Measurements from ENCODE around the gene RAI1. TPM values are rescaled to one million over a fixed set of nuclear protein-coding genes. Genes with fewer than 3 reads are reported as not detected.

The RAI1 gene
- total and polyA plus RNA-seq, 10 donors, result 5.4 to 61.9 (median 35.2) TPM

DNA sequence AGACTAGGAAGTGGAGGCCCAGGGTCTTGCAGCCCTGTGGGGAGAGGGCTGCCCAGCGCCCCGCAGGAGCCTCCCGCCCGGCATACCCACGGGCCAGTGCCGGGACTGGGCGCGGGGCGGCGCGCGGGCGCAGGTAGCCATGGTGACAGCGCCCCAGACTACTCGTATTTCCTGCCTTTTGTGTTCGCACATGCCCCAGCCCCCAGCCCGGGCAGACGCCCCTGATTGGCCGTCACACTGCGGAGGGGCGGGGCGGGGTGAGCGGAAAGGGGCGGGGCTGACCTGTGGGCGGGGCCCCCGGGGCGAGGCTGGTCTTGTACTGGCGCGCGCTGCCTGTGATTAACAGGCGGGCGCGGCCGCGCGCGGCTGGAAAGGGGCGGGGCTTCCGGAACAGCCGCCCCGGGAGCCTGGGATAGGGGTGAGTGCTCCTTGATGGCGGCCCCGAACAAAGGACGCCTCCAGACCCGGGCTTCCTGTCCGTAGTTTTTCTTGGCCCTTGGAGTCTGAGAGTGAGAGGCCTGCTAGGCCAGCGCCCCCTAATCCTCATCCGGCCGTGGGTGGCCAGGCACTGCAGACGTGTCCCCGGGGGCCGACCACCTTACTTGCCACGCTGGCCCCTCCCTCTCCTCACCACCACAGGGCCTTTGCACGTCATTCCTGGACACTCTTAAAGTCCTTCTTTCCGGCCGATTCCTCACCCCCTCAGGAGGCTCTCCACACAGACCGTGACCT, 71.0 kb downstream of the RAI1 start:
- TF ChIP-seq POLR2AphosphoS5 (IDR thresholded peaks at IDR 0.05) (peak; percentile 48 to 85 (median 81)), POLR2A (IDR thresholded peaks at IDR 0.05) (peak in 1 of 3 donors; percentile 18)
- TF ChIP-seq, protein P1, sequence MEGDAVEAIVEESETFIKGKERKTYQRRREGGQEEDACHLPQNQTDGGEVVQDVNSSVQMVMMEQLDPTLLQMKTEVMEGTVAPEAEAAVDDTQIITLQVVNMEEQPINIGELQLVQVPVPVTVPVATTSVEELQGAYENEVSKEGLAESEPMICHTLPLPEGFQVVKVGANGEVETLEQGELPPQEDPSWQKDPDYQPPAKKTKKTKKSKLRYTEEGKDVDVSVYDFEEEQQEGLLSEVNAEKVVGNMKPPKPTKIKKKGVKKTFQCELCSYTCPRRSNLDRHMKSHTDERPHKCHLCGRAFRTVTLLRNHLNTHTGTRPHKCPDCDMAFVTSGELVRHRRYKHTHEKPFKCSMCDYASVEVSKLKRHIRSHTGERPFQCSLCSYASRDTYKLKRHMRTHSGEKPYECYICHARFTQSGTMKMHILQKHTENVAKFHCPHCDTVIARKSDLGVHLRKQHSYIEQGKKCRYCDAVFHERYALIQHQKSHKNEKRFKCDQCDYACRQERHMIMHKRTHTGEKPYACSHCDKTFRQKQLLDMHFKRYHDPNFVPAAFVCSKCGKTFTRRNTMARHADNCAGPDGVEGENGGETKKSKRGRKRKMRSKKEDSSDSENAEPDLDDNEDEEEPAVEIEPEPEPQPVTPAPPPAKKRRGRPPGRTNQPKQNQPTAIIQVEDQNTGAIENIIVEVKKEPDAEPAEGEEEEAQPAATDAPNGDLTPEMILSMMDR (IDR thresholded peaks at IDR 0.05 in 8 of 11, conservative IDR thresholded peaks at IDR 0.05 in 3 of 11), result peak; percentile 10 to 68 (median 49)
- WGBS, 5 donors, result 3 to 6% (median 4%) methylated on average over 33 to 57 of the region's 57 CpGs
- Histone ChIP-seq H3K4me1 (peaks cover 46 to 97% (median 81%) of the 10 kb centered on the region in 6 donors), H3K27ac (peak overlapping the region; percentile 78 to 93 (median 88)), H3K4me3 (peak overlapping the region; percentile 32 to 78 (median 47)), H3K27me3 (replicated peaks in 1 of 7) (no peaks in the 10 kb centered on the region), H3K9me3 (no peaks in the 10 kb centered on the region), H3K36me3 (no peaks in the 10 kb centered on the region)
- intact Hi-C loops (cut with DNase I; ENCODE audit: low total_unique reads), result no loop called here
- peak; percentile 99 for DNase-seq

DNA sequence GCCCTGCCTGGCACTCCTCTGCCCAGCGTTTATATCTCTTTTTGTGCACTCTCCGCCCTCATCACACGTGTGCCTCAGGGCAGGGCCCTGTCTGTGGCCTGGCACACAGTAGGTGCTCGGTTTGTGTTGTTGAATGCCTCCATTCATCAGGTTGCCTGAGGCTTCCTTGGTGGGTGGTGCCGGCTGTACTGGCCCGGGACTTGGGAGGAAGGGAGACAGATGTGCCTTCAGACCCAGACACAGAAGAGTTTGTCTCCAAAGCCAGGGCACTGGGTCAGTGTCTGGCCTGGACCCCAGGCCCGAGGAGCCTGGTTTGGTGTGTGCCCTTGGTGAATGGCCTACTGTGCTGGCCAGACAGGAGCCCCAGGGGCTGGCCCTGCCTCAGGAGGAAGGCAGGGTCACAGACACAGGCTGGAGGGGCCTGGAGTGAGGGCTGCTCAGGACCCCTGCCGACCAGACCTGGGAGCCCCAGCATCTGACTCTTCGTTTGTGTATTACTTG, 71.6 kb downstream of the RAI1 start:
- WGBS, 5 donors, result 37 to 63% (median 51%) methylated on average over 4 to 9 of the region's 9 CpGs
- TF ChIP-seq POLR2A (IDR thresholded peaks at IDR 0.05), result no peak
- TF ChIP-seq POLR2AphosphoS5 (IDR thresholded peaks at IDR 0.05), result no peak
- TF ChIP-seq, protein P1 (IDR thresholded peaks at IDR 0.05 in 8 of 11, conservative IDR thresholded peaks at IDR 0.05 in 3 of 11), result no peak
- H3K4me1 ChIP-seq, result peaks cover 50 to 98% (median 84%) of the 10 kb centered on the region in 6 donors
- H3K36me3 ChIP-seq, result no peaks in the 10 kb centered on the region
- intact Hi-C loops (cut with DNase I; ENCODE audit: low total_unique reads), result no loop called here
- no peaks in the 10 kb centered on the region for H3K27me3 ChIP-seq (replicated peaks in 1 of 7)
- peak overlapping the region; percentile 32 to 78 (median 47) for H3K4me3 ChIP-seq
- H3K27ac ChIP-seq, result peak overlapping the region; percentile 78 to 93 (median 88)
- H3K9me3 ChIP-seq, result no peaks in the 10 kb centered on the region
- DNase-seq, result peak; percentile 87

DNA sequence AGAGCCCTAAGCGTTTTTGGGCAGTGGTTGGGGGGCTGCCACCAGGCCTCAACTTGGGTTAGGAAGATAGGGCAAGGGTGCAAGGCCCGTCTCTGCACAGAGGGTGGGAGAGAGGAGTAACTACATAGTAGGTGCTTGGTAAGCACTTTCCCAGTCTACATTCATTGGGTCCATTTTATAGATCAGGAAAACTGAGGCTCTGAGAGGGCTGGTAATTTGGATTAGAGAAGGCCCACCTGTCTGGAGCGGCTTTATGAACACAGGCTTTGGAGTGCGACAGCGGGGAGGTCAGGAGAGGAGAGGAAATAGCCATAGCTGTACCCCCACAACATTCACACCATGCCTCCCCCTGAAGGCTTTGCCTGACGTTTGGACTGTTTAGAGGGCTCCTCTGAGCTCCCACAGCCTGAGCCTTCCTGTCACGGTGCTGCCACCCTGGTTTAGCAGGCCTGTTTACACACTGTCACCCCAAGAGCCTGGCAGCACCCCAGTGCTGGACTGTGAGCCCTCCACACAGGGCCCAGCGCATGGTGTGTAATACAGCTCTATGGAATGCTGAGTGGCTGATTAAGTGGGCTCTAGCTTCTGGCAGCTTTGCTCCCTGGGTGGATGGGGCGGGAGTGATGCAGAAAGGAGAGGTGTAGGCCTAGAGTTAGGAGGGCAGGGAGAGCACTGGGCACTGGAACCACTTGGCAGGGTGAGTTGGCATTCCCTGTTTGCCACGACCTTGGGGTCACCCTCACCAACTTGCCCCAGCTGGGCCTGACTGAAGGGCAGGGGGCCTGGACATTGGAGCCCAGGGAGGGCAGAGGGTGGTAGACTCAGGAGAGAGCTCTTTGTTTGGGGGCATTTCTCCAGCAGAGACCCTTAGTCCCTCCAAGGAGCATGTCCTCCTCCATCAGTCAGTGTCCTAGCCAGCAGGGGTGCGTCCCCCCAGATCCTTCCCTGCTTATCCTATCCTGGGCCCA, 73.7 kb downstream of the RAI1 start:
- peaks cover 0 to 7% (median 0%) of the 10 kb centered on the region in 6 donors for H3K36me3 ChIP-seq
- intact Hi-C loops (cut with DNase I; ENCODE audit: low total_unique reads), result no loop called here
- no peak for DNase-seq
- H3K9me3 ChIP-seq, result no peaks in the 10 kb centered on the region
- no peaks in the 10 kb centered on the region for H3K27me3 ChIP-seq (replicated peaks in 1 of 7)
- 77 to 86% (median 81%) methylated on average over 9 to 11 of the region's 11 CpGs for WGBS, 5 donors
- TF ChIP-seq POLR2AphosphoS5 (IDR thresholded peaks at IDR 0.05) (no peak), POLR2A (IDR thresholded peaks at IDR 0.05) (no peak)
- TF ChIP-seq, protein P1 (IDR thresholded peaks at IDR 0.05 in 8 of 11, conservative IDR thresholded peaks at IDR 0.05 in 3 of 11), result no peak
- H3K27ac ChIP-seq, result peak overlapping the region in 4 of 8 donors; percentile 87 to 93 (median 88)
- H3K4me1 ChIP-seq, result peaks cover 48 to 98% (median 82%) of the 10 kb centered on the region in 6 donors
- no peak overlapping the region for H3K4me3 ChIP-seq

All from spleen (tissue), 11 donors.